Right atrium auricular region (tissue), 2 donors: Measurements from ENCODE around the gene CDK12. TPM values are rescaled to one million over a fixed set of nuclear protein-coding genes. Genes with fewer than 3 reads are reported as not detected.
A peak's percentile ranks its signal among the peaks of the same experiment; 100 is the strongest.
"Not testable (repeated sequence)": the region's sequence is repeated elsewhere in the genome, so short reads cannot be mapped to it uniquely, and the experiment has no call there.

Experiments
- DNase-seq: peaks from one replicate; pipeline ENCODE4 v3.0.0-alpha.2; 2019; ENCODE audit warnings: low spot score
- H3K27ac ChIP-seq, 2 donors: fragments of 200-600 bp; sonication (generic); 1 replicate in 1 of 2; 2 replicates in 1 of 2; pipeline ENCODE4 v1.5.1; 2016 to 2019
- H3K27me3 ChIP-seq, 2 donors: fragments of 200-600 bp; sonication (generic); one replicate each; pipeline versions ENCODE4 v1.5.1 to v1.6.0; 2017 to 2019
- H3K36me3 ChIP-seq: fragments of 200-600 bp; sonication (generic); one replicate; pipeline ENCODE4 v1.5.1; 2016
- H3K4me1 ChIP-seq, 2 donors: fragments of 200-600 bp; sonication (generic); one replicate each; pipeline versions ENCODE4 v1.5.1 to v1.6.0; 2017 to 2019
- H3K4me3 ChIP-seq, 2 donors: fragments of 200-600 bp; sonication (generic); 1 replicate in 1 of 2; 2 replicates in 1 of 2; pipeline ENCODE4 v1.5.1; 2017 to 2019; ENCODE audit warnings: mild to moderate bottlenecking in 1 of 2, moderate library complexity in 1 of 2
- H3K9me3 ChIP-seq, 2 donors: fragments of 200-600 bp; sonication (generic); one replicate each; pipeline ENCODE4 v1.5.1; 2019
- total RNA-seq, 2 donors: library from RNA; depleted of rRNA; stranded (reverse); fragments of >200 nt; gene quantifications; one replicate each; pipeline ENCODE4 v1.1.0, GENCODE V29; 2016
- TF ChIP-seq, protein P1 (sequence below), 2 donors: fragments of 200-600 bp; sonication (generic); IDR thresholded peaks; one replicate each; pipeline ENCODE4 v1.5.1; 2019; ENCODE audit warnings: antibody characterized with exemption in 2 of 2

The CDK12 gene
- total RNA-seq, 2 donors from 2014 or later = 15.9 to 18.9 TPM

- TF ChIP-seq, protein P1, sequence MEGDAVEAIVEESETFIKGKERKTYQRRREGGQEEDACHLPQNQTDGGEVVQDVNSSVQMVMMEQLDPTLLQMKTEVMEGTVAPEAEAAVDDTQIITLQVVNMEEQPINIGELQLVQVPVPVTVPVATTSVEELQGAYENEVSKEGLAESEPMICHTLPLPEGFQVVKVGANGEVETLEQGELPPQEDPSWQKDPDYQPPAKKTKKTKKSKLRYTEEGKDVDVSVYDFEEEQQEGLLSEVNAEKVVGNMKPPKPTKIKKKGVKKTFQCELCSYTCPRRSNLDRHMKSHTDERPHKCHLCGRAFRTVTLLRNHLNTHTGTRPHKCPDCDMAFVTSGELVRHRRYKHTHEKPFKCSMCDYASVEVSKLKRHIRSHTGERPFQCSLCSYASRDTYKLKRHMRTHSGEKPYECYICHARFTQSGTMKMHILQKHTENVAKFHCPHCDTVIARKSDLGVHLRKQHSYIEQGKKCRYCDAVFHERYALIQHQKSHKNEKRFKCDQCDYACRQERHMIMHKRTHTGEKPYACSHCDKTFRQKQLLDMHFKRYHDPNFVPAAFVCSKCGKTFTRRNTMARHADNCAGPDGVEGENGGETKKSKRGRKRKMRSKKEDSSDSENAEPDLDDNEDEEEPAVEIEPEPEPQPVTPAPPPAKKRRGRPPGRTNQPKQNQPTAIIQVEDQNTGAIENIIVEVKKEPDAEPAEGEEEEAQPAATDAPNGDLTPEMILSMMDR (IDR thresholded peaks at IDR 0.05) = no peak
Observed at GRCh38 chr17:39540611-39541010, 79.3 kb downstream of the CDK12 start.

DNA sequence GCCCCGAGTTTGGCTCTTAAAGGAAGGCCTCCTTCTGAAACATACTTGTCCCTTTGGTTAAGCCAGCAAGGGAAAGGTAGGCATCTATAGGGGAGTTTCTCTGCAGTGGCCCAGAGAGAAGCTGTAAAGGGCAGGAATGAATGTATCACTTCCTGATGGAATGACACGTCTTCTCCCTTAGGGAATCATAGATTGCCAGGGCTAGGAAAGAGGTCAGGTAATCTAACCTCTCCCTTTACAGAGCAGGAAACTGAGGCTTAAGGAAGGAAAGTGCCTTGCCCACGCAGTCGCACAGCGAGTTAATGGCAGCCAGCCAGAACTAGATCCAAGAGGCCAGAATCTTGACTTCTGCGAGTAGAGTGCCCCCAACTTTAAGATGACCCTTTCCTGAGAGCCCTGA, 80.4 kb downstream of the CDK12 start:
- H3K9me3 ChIP-seq = no peaks in the 10 kb centered on the region
- no peak overlapping the region for H3K4me3 ChIP-seq
- TF ChIP-seq, protein P1 (IDR thresholded peaks at IDR 0.05) = no peak
- no peaks in the 10 kb centered on the region for H3K4me1 ChIP-seq
- H3K36me3 ChIP-seq = no peaks in the 10 kb centered on the region
- H3K27ac ChIP-seq = no peak overlapping the region
- DNase-seq = no peak
- no peaks in the 10 kb centered on the region for H3K27me3 ChIP-seq

More at GRCh38 chr17:39540611-39541010, 79.3 kb downstream of the CDK12 start:
- Histone ChIP-seq H3K36me3 (no peaks in the 10 kb centered on the region), H3K9me3 (no peaks in the 10 kb centered on the region), H3K4me3 (no peak overlapping the region), H3K4me1 (no peaks in the 10 kb centered on the region), H3K27ac (no peak overlapping the region), H3K27me3 (no peaks in the 10 kb centered on the region)
- no peak for DNase-seq

GRCh38 chr17:39543176-39543575, 81.9 kb downstream of the CDK12 start:
- peaks cover 0 to 4% of the 10 kb centered on the region in 2 donors for H3K4me1 ChIP-seq

DNA sequence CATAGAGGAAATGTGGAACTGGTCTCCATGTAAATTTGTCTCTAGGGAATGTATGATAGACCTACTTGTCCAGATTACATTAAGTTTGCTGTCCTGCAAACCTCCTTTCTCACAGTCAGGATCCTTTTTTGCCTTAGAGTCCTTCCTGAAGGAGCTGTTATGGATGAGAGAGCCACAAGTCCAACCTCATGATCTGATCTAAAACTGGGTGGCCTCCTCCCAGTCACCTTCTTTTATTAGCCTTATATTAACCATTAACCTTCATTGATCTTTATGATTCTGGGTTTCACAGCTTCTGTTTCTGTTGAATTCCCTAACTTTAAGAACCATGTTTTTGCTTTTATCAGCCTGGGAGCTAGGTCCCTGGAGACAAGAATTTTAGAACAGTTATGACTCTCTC, 82.4 kb downstream of the CDK12 start:
- TF ChIP-seq, protein P1 (IDR thresholded peaks at IDR 0.05) = no peak
- Histone ChIP-seq H3K4me1 (peaks cover 0 to 8% of the 10 kb centered on the region in 2 donors), H3K36me3 (peaks cover 6% of the 10 kb centered on the region), H3K9me3 (no peaks in the 10 kb centered on the region), H3K4me3 (no peak overlapping the region), H3K27me3 (no peaks in the 10 kb centered on the region), H3K27ac (no peak overlapping the region)
- DNase-seq = no peak

More at GRCh38 chr17:39543176-39543575, 81.9 kb downstream of the CDK12 start:
- peaks cover 6% of the 10 kb centered on the region for H3K36me3 ChIP-seq
- DNase-seq = no peak
- no peaks in the 10 kb centered on the region for H3K27me3 ChIP-seq
- no peaks in the 10 kb centered on the region for H3K9me3 ChIP-seq
- TF ChIP-seq, protein P1 (IDR thresholded peaks at IDR 0.05) = no peak
- H3K4me3 ChIP-seq = no peak overlapping the region
- no peak overlapping the region for H3K27ac ChIP-seq

- not testable (repeated sequence) for H3K36me3 ChIP-seq, H3K27ac ChIP-seq, H3K4me3 ChIP-seq, H3K27me3 ChIP-seq, H3K9me3 ChIP-seq, DNase-seq
- H3K4me1 ChIP-seq = peaks cover 0 to 15% of the 10 kb centered on the region in 2 donors
Observed at GRCh38 chr17:39544361-39544760, 83.1 kb downstream of the CDK12 start.

GRCh38 chr17:39547713-39548478, 86.6 kb downstream of the CDK12 start:
- Histone ChIP-seq H3K27me3 (no peaks in the 10 kb centered on the region), H3K36me3 (peaks cover 16% of the 10 kb centered on the region)

More at GRCh38 chr17:39547713-39548478, 86.6 kb downstream of the CDK12 start:
- H3K4me3 ChIP-seq = no peak overlapping the region
- no peaks in the 10 kb centered on the region for H3K9me3 ChIP-seq
- peak overlapping the region in 1 of 2 donors; percentile 19 for H3K27ac ChIP-seq
- peak; percentile 76 for DNase-seq
- TF ChIP-seq, protein P1 (IDR thresholded peaks at IDR 0.05) = peak; percentile 81 to 97
- peaks cover 0 to 20% of the 10 kb centered on the region in 2 donors for H3K4me1 ChIP-seq
